H9 (cell line): ENCODE measurements around the gene TMEM178B. TPM values are rescaled to one million over a fixed set of nuclear protein-coding genes. Genes with fewer than 3 reads are reported as not detected.

Experiments used
- DNase-seq: peaks from one replicate; pipeline ENCODE4 v3.0.0-alpha.2; 2017
- H2AFZ ChIP-seq: one replicate; pipeline ENCODE4 v1.6.1; 2013; ENCODE audit warnings: mild to moderate bottlenecking, low read length, control low read depth, moderate library complexity
- H2AK5ac ChIP-seq: 2 replicates; pipeline ENCODE4 v1.6.1; 2013; ENCODE audit warnings: low read length, control low read depth, mixed read lengths; ENCODE audit not compliant: insufficient read length
- H2BK120ac ChIP-seq: one replicate; pipeline ENCODE4 v1.6.1; 2013; ENCODE audit warnings: low read depth, mild to moderate bottlenecking, low read length, control low read depth, inconsistent platforms; ENCODE audit not compliant: poor library complexity, severe bottlenecking
- H2BK12ac ChIP-seq: 2 replicates; pipeline ENCODE4 v1.6.1; 2013; ENCODE audit warnings: low read length, control low read depth, mixed read lengths, low read depth; ENCODE audit not compliant: insufficient read length
- H2BK15ac ChIP-seq: 2 replicates; pipeline ENCODE4 v1.6.1; 2013; ENCODE audit warnings: low read depth, low read length, control low read depth
- H2BK20ac ChIP-seq: one replicate; pipeline ENCODE4 v1.6.1; 2013; ENCODE audit warnings: low read depth, mild to moderate bottlenecking, low read length, control low read depth, inconsistent platforms; ENCODE audit not compliant: poor library complexity, severe bottlenecking
- H2BK5ac ChIP-seq: 2 replicates; pipeline ENCODE4 v1.6.1; 2013; ENCODE audit warnings: low read length, control low read depth, mixed read lengths; ENCODE audit not compliant: insufficient read length
- H3K14ac ChIP-seq: 2 replicates; pipeline ENCODE4 v1.6.1; 2013; ENCODE audit warnings: low read length, control low read depth; ENCODE audit not compliant: insufficient read depth
- H3K18ac ChIP-seq: 2 replicates; pipeline ENCODE4 v1.6.1; 2013; ENCODE audit warnings: low read depth, mild to moderate bottlenecking, mixed read lengths, low read length, control low read depth; ENCODE audit not compliant: insufficient read length
- H3K23ac ChIP-seq: 2 replicates; pipeline ENCODE4 v1.6.1; 2013; ENCODE audit warnings: low read length, control low read depth, mixed read lengths, low read depth; ENCODE audit not compliant: insufficient read length
- H3K23me2 ChIP-seq: 2 replicates; pipeline ENCODE4 v1.6.1; 2013; ENCODE audit warnings: low read depth, mild to moderate bottlenecking, mixed read lengths, low read length, control low read depth; ENCODE audit not compliant: insufficient read length, poor library complexity, severe bottlenecking
- H3K27ac ChIP-seq: 2 replicates; pipeline ENCODE4 v1.5.1; 2013; ENCODE audit warnings: low read length, control low read depth, mixed read lengths, low read depth; ENCODE audit not compliant: insufficient read length
- H3K27me3 ChIP-seq: 2 replicates; pipeline ENCODE4 v1.6.1; 2013; ENCODE audit warnings: low read length, control low read depth, inconsistent platforms; ENCODE audit not compliant: insufficient read depth
- H3K4ac ChIP-seq: 2 replicates; pipeline ENCODE4 v1.6.1; 2013; ENCODE audit warnings: low read depth, mild to moderate bottlenecking, control low read depth, inconsistent platforms, low read length, moderate library complexity
- H3K4me1 ChIP-seq: 2 replicates; pipeline ENCODE4 v1.6.1; 2013; ENCODE audit warnings: low read length, control low read depth, inconsistent platforms; ENCODE audit not compliant: insufficient read depth
- H3K4me2 ChIP-seq: 2 replicates; pipeline ENCODE4 v1.6.1; 2013; ENCODE audit warnings: low read length, control low read depth, mixed read lengths; ENCODE audit not compliant: insufficient read length, insufficient read depth
- H3K56ac ChIP-seq: 2 replicates; pipeline ENCODE4 v1.6.1; 2013; ENCODE audit warnings: low read depth, mild to moderate bottlenecking, mixed read lengths, low read length, control low read depth; ENCODE audit not compliant: insufficient read length
- H3K79me1 ChIP-seq: 2 replicates; pipeline ENCODE4 v1.6.1; 2013; ENCODE audit warnings: low read depth, mild to moderate bottlenecking, moderate library complexity, low read length, control low read depth, inconsistent platforms; ENCODE audit not compliant: insufficient read depth, poor library complexity, severe bottlenecking
- H3K79me2 ChIP-seq: 2 replicates; pipeline ENCODE4 v1.6.1; 2013; ENCODE audit warnings: low read length, control low read depth, inconsistent platforms; ENCODE audit not compliant: insufficient read depth
- H3K9ac ChIP-seq: 2 replicates; pipeline ENCODE4 v1.6.1; 2013; ENCODE audit warnings: low read length, control low read depth, mixed read lengths; ENCODE audit not compliant: insufficient read length; ENCODE audit errors: extremely low read depth
- H3K9me3 ChIP-seq: one replicate; pipeline ENCODE4 v1.6.1; 2013; ENCODE audit warnings: low read depth, low read length, inconsistent platforms; ENCODE audit not compliant: control insufficient read depth
- H3T11ph ChIP-seq: one replicate; pipeline ENCODE4 v1.6.1; 2013; ENCODE audit warnings: mild to moderate bottlenecking, low read length, control low read depth, inconsistent platforms
- H4K20me1 ChIP-seq: one replicate; pipeline ENCODE4 v1.6.1; 2013; ENCODE audit not compliant: control insufficient read depth, insufficient read length, insufficient read depth
- H4K5ac ChIP-seq: 2 replicates; pipeline ENCODE4 v1.6.1; 2013; ENCODE audit warnings: low read depth, mild to moderate bottlenecking, mixed read lengths, low read length, control low read depth; ENCODE audit not compliant: insufficient read length
- H4K8ac ChIP-seq: replicated peaks from 2 replicates; pipeline ENCODE4 v1.6.1; 2013; ENCODE audit warnings: low read length, control low read depth, mixed read lengths, low read depth; ENCODE audit not compliant: insufficient read length
- H4K91ac ChIP-seq: 2 replicates; pipeline ENCODE4 v1.6.1; 2013; ENCODE audit warnings: low read depth, mild to moderate bottlenecking, moderate library complexity, mixed read lengths, low read length, control low read depth; ENCODE audit not compliant: insufficient read length
- H3K27ac Mint-ChIP-seq, 3 experiments: 2 replicates in 2 of 3; 3 replicates in 1 of 3; pipeline ENCODE4 v1.8.0; 2020 to 2021; ENCODE audit warnings: mixed read lengths in 3 of 3, mild to moderate bottlenecking in 1 of 3, moderate library complexity in 1 of 3
- H3K27me3 Mint-ChIP-seq: 2 replicates; pipeline ENCODE4 v1.8.0; 2021; ENCODE audit warnings: low read depth, mild to moderate bottlenecking, moderate library complexity, mixed read lengths
- H3K36me3 Mint-ChIP-seq, 3 experiments: 2 replicates in 2 of 3; 3 replicates in 1 of 3; pipeline ENCODE4 v1.8.0; 2020 to 2021; ENCODE audit warnings: low read depth in 3 of 3, mixed read lengths in 3 of 3; ENCODE audit not compliant: insufficient read depth in 1 of 3
- H3K4me1 Mint-ChIP-seq, 2 experiments: 2 replicates each; pipeline ENCODE4 v1.8.0; 2020; ENCODE audit warnings: mixed read lengths in 2 of 2
- H3K4me3 Mint-ChIP-seq, 2 experiments: 2 replicates in 1 of 2; 3 replicates in 1 of 2; pipeline ENCODE4 v1.8.0; 2020 to 2021; ENCODE audit warnings: mild to moderate bottlenecking in 2 of 2, mixed read lengths in 2 of 2, moderate library complexity in 1 of 2
- H3K9me3 Mint-ChIP-seq, 2 experiments: 2 replicates in 1 of 2; 3 replicates in 1 of 2; pipeline ENCODE4 v1.8.0; 2020; ENCODE audit warnings: mild to moderate bottlenecking in 2 of 2, mixed read lengths in 2 of 2, moderate library complexity in 1 of 2
- CTCF ChIP-seq: fragments of 200-600 bp; sonication (generic); conservative IDR thresholded peaks from 3 replicates; pipeline ENCODE4 v1.8.0; 2021; ENCODE audit warnings: antibody characterized with exemption, mild to moderate bottlenecking
- WGBS: extraction: QIAGEN DNeasy Blood & Tissue Kit; methylation state at CpG from one replicate; pipeline ENCODE4 v1.1.7; 2013; ENCODE audit warnings: missing lambda C conversion rate, low lambda C conversion rate, mixed read lengths; ENCODE audit not compliant: insufficient read length; ENCODE audit errors: extremely low coverage; 5-methylcytosine and 5-hydroxymethylcytosine counted together
- total RNA-seq: library from RNA; stranded (reverse); gene quantifications from 2 replicates; pipeline ENCODE4 v1.2.1, GENCODE V29; 2021

TMEM178B gene
- total RNA-seq, 1 experiment from 2014 or later: 11.3 TPM

- Histone ChIP-seq H3K56ac (no peak overlapping the region), H3K4me2 (no peak overlapping the region), H2AFZ (no peak overlapping the region), H3K9ac (no peak overlapping the region), H3K14ac (no peak overlapping the region), H3K27ac (no peak overlapping the region), H3K23me2 (no peaks in the 10 kb centered on the region), H3K4ac (no peak overlapping the region), H3K18ac (no peak overlapping the region), H3K23ac (no peak overlapping the region), H2AK5ac (no peak overlapping the region), H4K20me1 (no peaks in the 10 kb centered on the region), H3K4me1 (no peaks in the 10 kb centered on the region), H2BK15ac (no peak overlapping the region), H2BK5ac (no peak overlapping the region), H4K8ac (no peak overlapping the region), H4K91ac (no peak overlapping the region), H3K27me3 (no peaks in the 10 kb centered on the region), H3K79me2 (no peaks in the 10 kb centered on the region), H4K5ac (no peak overlapping the region), H3K9me3 (no peaks in the 10 kb centered on the region), H2BK12ac (no peak overlapping the region), H3T11ph (no peak overlapping the region), H2BK120ac (no peak overlapping the region), H2BK20ac (no peak overlapping the region), H3K79me1 (no peaks in the 10 kb centered on the region)
- Mint-ChIP-seq H3K4me1 (no peaks in the 10 kb centered on the region), H3K4me3 (no peak overlapping the region), H3K27ac (no peak overlapping the region), H3K9me3 (no peaks in the 10 kb centered on the region), H3K36me3 (peaks cover 0 to under 1% (median 0%) of the 10 kb centered on the region in 3 experiments; a peak in 1 of 7 replicates), H3K27me3 (no peaks in the 10 kb centered on the region)
- no CpG with 5 or more reads among the region's 3 CpGs for WGBS
- no peak for TF ChIP-seq CTCF
- DNase-seq: no peak
These were observed 380.5 kb downstream of the TMEM178B start for GRCh38 chr7:141454338-141454737.
